AG20443 (cell line): ENCODE measurements around the gene TXLNB.
A peak's percentile ranks its signal among the peaks of the same experiment; 100 is the strongest.

ENCODE experiments used
- DNase-seq: peaks from one replicate; pipeline ENCODE4 v3.0.0; 2012; ENCODE audit warnings: low spot score, mixed read lengths

The TXLNB gene

DNA sequence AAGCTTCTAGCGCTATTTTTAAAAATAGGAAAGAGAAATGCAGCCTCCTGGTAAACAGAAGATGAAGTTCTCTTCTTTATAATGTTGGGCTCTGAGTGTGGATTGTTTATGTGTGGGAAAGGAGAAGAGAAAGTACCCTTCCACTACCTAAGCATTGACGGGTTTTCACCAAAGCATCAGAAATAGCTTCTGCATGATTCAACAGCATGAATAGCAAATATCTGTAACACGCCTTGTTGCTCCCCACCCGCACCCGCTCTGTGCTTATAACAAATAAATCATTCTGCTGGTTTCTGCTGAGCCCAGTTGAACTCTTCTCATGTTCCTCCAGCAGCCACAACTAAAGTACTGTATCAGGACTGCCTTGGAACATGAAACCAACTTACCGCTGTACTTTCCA, 20.7 kb downstream of the TXLNB start:
- DNase-seq = no peak

DNA sequence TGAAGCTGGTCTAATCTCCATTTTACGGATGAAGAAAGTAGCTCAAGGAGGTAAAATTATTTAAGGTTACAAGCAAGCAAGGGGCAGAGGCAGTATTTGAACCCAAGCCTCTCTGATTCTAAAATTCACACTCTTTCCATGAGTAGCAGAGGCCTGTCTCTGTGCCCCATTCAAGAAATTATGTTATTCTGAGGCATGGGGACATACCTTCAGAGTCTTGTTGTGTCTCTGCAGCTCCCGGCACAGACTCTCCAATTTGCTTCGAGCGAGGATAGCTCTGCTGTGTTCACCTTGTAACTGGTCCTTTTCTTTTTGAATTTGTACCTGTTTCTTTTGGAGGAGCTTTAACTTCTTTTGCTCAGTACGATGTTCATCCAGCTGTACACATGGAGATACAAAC, 21.5 kb downstream of the TXLNB start:
- no peak for DNase-seq

- no peak for DNase-seq
Observed at GRCh38 chr6:139265512-139266190, 26.1 kb downstream of the TXLNB start.

GRCh38 chr6:139262519-139263300, 29.1 kb downstream of the TXLNB start:
- no peak for DNase-seq

- DNase-seq = no peak
Observed at GRCh38 chr6:139257821-139258398, 33.9 kb downstream of the TXLNB start.

GRCh38 chr6:139257291-139257690, 34.5 kb downstream of the TXLNB start:
- DNase-seq = no peak

GRCh38 chr6:139256087-139256486, 35.7 kb downstream of the TXLNB start:
- peak; percentile 84 for DNase-seq

DNA sequence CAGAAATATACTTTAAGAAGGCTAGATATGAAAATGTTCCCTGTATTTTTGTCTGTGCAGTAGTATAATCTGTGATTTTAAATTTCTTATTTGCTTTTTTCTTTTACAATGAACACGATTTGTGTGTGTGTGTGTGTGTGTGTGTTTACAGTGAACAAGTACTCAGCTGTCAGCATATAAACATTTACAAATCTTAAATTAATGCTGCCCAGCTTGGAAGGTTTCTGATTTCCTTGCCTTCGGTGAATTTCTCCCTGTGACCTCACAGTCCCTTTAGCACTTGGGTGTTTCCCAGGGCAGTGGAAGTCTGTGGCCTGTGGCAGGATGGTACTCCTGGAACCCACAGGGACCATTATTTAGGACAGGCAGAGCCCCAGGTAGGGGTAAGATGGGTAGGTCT, 37.6 kb downstream of the TXLNB start:
- no peak for DNase-seq

DNA sequence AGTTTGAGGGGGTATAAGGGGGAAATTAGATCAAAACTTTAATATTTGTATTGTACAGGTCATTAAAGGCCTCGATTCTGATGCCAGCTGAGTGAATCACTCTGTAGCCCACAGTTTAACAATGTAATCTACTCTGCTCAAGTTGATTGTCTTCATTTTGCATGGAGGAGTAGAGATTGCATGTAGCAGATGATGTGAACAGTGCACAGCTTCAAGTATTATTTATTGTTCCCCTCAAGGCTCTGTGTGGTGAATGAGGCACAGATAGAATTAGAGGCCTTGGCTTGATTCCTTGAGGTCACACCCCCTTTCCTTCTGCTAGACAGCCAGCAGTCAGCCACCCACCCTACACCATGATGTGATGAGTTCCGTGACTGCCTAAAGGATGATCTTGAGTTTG, 38.1 kb downstream of the TXLNB start:
- DNase-seq = no peak

GRCh38 chr6:139251691-139252390, 40.0 kb downstream of the TXLNB start:
- DNase-seq = no peak

- DNase-seq = no peak
Observed at GRCh38 chr6:139251045-139251690, 40.6 kb downstream of the TXLNB start.

DNA sequence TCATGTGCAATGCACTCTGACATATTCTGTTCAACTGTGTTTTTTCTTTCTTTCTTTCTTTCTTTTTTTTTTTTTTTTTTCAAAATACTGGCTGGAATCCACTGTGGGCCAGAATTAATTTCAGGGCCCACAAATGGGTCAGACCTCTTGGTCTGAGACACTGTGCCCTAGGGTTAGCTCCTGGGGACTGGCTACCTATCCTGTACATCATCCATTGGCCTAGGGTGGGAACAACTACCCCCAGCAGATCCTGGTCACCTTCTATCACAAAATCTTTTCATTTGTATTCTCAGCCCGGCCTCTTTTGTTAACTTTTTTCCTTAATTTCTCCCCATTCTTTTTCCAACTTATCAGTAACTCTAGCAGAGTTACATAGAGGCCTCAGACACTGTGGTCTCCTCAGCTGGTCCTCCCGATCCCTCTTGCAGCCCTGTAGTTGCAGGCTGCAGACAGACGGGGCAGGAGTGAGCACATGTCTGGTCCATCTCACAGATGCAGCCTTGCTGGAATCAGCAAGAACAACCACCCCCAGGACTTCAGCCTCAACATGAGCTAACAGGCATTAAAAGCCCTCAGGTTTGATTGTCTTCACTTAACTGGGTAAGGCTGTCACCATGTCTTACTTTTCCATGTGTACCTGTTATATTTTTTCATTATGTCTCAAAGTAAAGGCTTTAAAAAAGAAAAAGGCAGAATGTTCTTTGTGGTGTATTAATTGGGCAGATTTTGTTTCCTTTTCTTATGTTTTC, 41.3 kb downstream of the TXLNB start:
- DNase-seq = peak; percentile 76

GRCh38 chr6:139249395-139249794, 42.4 kb downstream of the TXLNB start:
- no peak for DNase-seq

DNA sequence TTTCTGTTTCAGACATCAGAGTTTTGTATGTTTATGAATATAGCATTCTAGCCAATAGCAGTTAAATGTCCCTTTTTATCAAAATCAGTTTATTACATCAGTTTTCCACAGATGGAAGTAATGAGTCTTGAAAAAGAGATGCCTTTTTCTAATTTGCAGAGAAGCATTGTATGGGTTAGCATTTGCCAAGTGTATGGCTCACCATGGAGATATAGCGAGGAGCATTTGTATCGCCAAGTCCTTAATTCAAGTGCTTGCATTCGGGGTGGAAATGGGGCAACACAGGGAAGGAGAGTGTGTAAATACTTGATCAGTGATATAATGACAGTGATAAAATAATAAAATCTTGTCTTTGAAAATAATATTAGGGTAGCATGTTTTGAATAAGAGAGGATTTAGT, 42.9 kb downstream of the TXLNB start:
- DNase-seq = no peak

DNA sequence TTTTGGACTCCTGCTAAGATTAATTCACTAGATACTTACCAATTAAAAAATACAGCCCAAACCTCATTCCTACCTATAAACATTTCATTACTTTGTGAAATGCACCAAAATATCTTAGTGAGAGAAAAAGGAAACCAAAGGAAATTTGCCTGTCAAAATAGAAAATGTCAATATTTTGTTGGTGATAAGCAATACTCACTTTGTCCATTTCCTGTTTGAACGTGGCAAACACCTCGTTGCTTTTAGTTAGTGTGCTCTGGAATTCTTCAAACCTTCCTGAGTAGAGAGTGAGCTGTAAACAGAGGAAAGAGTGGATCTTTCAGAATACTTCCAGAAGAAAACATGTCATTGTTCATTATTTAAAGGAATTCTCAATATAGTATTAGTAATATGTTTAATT, 44.2 kb downstream of the TXLNB start:
- no peak for DNase-seq

DNA sequence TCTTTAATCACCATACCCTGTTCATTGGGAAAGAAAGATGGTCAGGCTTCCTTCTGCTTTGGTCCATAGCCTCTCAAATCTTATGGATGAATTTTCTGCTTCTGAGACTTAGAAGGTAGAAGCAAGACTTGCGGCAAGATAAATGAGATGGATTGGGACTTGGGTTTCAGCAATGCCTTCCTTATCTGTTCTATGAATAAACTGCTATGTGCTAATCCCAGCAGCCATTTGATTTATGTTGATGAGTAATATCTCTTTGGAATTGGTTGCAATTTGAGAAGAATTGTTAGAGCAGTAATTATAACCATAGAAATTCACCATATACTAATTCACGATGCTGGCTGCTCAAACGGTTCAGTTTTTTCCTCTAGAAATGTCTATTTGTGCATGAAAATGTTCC, 48.3 kb downstream of the TXLNB start:
- DNase-seq = no peak

GRCh38 chr6:139242457-139243240, 49.1 kb downstream of the TXLNB start:
- DNase-seq = no peak

DNA sequence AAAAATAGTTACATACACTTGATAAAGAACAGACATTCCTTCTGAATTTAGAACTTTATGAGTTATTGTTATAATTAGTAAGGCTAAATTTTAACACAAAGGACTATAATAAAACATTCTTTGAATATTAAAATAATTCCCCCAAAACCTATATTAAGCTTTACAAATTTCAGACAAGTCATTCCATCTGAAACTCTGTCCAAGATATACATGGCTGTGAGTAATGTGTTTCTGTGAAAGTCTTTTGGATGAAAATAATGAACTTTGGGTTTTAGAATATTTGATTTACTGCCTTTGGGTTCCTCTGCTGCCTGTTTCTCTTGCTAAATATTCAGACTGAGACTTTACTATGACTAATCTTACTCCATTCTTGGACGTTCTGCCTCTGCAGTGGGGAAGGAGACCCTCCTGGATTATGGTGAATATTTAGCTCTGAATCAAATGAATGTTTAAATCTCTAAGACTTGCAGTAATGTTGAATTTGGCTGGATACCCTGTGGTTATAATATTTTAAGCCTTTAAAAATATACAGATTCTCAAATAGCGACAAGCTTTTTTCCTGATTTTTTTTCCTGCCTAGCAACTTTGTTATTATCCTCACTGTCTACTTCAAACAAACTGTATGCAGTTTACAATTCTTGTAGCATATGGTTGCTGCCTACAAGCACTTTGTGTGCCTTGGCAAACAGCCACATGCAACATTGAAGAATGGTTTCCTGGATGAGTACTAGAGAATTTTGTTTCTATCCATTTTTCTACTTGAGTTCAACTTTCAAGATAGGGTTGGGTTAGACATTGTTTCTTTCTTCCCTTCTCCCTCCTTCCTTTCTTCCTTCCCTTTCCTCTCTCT, 51.4 kb downstream of the TXLNB start:
- DNase-seq = peak; percentile 27

DNA sequence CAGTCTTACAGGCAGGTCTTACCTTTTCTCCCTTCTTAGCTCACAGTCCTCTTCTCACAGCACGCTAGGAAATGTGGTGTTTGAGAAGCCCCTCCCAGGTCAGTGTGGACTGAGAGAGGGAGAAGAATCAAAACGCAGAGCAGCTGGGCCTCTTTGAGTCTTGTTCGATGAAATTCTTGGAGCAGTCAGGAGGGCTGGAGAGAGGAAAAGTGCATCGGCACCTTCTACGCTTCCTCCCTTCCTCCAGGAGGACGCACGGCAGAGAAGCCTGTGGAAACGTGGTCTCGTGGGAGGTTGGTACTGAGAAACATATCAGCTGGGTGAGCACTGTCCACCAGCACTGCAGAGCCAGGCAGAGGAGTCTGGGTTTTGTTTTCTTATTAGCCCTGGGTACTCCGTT, 52.7 kb downstream of the TXLNB start:
- no peak for DNase-seq

GRCh38 chr6:139236105-139236504, 55.7 kb downstream of the TXLNB start:
- DNase-seq = no peak
